ENCODE results near the gene TMEM187. TPM values are rescaled to one million over a fixed set of nuclear protein-coding genes. Genes with fewer than 3 reads are reported as not detected.
A peak's percentile ranks its signal among the peaks of the same experiment; 100 is the strongest.

The TMEM187 gene
- polyA plus RNA-seq, 2 of the 4 experiments (the other 2 are of a cell fraction) = 7.8 to 10.6 TPM

DNA sequence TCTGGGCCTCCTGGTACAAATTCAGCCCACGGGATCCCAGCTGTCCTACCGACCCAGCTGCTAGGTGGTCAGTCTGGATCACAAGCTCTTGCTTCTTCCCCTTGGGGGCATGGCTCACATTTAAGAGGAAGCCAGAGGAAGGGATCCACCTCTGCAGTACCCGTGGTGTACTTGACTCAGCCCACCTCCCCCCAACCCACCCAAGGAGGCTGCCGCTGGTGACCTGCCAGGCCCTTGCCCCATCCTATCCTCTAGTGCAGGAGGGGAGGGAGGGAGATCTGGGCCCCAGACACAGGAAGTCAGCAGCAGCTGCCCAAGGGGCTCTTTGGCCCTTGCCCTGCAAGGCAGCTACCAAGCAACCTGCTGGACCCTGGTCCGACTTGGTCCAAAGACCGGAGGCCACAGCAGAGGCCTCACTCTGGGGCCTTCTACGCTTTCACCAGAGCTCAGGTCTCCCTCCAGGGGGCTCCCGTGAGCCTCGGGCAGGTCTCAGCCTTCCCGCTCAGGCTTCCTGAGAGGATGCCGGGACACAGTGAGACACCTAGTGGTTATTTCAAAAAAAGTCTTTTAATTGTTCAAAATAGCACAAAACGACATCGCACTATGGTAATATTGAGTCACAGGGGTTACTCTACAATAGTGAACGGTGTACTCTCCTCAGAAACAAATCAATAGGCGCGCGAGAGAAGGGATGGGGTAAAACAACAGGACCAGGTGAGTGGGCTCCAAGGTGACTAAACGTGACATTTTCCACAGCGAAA, 25.4 kb upstream of the TMEM187 start (continued):
- peak; percentile 66; the same call in 1 of the 2 replicates for TF ChIP-seq POLR2AphosphoS2 (conservative IDR thresholded peaks at IDR 0.05; ENCODE audit: low read length)
- no peak for TF ChIP-seq TFCP2L1 (CRISPR knock-in tag; IDR thresholded peaks at IDR 0.05)
- TF ChIP-seq EHMT2 (IDR thresholded peaks at IDR 0.05; ENCODE audit: low read depth) = no peak
- no peak for TF ChIP-seq CEBPB (IDR thresholded peaks at IDR 0.05)
- TF ChIP-seq SREBF2 (IDR thresholded peaks at IDR 0.05) = no peak
- no peak for TF ChIP-seq RNF2 (IDR thresholded peaks at IDR 0.05; ENCODE audit: borderline replicate concordance, low read depth)
- TF ChIP-seq HDAC2 (IDR thresholded peaks at IDR 0.05) = no peak
- TF ChIP-seq BHLHE40 (IDR thresholded peaks at IDR 0.05; ENCODE audit: low read depth, low read length) = no peak
- TF ChIP-seq, protein P1, sequence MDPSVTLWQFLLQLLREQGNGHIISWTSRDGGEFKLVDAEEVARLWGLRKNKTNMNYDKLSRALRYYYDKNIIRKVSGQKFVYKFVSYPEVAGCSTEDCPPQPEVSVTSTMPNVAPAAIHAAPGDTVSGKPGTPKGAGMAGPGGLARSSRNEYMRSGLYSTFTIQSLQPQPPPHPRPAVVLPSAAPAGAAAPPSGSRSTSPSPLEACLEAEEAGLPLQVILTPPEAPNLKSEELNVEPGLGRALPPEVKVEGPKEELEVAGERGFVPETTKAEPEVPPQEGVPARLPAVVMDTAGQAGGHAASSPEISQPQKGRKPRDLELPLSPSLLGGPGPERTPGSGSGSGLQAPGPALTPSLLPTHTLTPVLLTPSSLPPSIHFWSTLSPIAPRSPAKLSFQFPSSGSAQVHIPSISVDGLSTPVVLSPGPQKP (IDR thresholded peaks at IDR 0.05; ENCODE audit: low read depth, low read length) = no peak
- TF ChIP-seq, protein P2, sequence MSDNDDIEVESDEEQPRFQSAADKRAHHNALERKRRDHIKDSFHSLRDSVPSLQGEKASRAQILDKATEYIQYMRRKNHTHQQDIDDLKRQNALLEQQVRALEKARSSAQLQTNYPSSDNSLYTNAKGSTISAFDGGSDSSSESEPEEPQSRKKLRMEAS (IDR thresholded peaks at IDR 0.05) = peak; percentile 53
- TF ChIP-seq ZFP36 (IDR thresholded peaks at IDR 0.05; ENCODE audit: borderline replicate concordance, partially characterized antibody) = no peak
- no peak for TF ChIP-seq KDM1A (IDR thresholded peaks at IDR 0.05; ENCODE audit: low read depth)
- TF ChIP-seq, protein P3, sequence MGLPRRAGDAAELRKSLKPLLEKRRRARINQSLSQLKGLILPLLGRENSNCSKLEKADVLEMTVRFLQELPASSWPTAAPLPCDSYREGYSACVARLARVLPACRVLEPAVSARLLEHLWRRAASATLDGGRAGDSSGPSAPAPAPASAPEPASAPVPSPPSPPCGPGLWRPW (IDR thresholded peaks at IDR 0.05) = no peak
- TF ChIP-seq TP53 (CRISPR knock-in tag; IDR thresholded peaks at IDR 0.05) = no peak
- no peak for TF ChIP-seq CHD2 (IDR thresholded peaks at IDR 0.05; ENCODE audit: low read length, partially characterized antibody)
- TF ChIP-seq POLR2A (IDR thresholded peaks at IDR 0.05; ENCODE audit: low read length) = no peak
- TF ChIP-seq ZSCAN20 (CRISPR knock-in tag; IDR thresholded peaks at IDR 0.05) = no peak
- TF ChIP-seq NR3C1 (IDR thresholded peaks at IDR 0.05) = no peak
- no peak for TF ChIP-seq GATA3 (IDR thresholded peaks at IDR 0.05; ENCODE audit: borderline replicate concordance)
- TF ChIP-seq MAZ (IDR thresholded peaks at IDR 0.05; ENCODE audit: borderline replicate concordance, low read depth, low read length) = no peak
- no peak for TF ChIP-seq HOXB13 (CRISPR knock-in tag; IDR thresholded peaks at IDR 0.05; ENCODE audit: low read depth)
- TF ChIP-seq FOXS1 (CRISPR knock-in tag; IDR thresholded peaks at IDR 0.05) = no peak
- no peak for TF ChIP-seq HOXB5 (CRISPR knock-in tag; IDR thresholded peaks at IDR 0.05)

DNA sequence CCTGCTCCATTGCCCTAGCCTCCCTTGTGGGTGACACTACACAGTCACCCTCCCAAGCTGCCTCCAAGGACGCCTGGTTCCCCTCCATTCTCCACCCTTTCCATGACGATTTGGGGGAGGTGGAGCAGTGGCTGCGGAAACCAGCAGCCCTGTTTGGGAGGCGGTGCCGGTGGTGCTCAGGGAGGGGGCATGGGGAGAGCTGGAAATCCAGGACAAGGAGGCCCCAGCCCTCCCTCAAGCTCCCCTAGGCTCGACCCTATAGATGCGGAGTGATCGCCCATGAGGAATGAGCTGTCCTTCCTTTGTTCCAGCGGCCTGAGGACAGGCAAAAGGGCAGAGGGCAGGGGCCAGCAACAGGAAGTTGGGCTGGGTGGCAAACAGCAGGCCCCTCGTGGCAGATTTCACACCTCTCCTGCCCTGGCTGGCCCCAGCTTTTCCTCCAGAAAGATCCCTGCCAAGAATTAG, 24.5 kb upstream of the TMEM187 start:
- 69% methylated on average over 10 of the region's 10 CpGs for WGBS (ENCODE audit: missing lambda C conversion rate)
- peak in 1 of 2 experiments; percentile 2; a peak in 2 of 6 replicates for ATAC-seq
- H3K9me3 ChIP-seq = no peaks in the 10 kb centered on the region
- DNase-seq (ENCODE audit: low read depth in 1 of 2, low spot score in 1 of 2) = no peak
- ChIA-PET POLR2A (no interaction called here), CTCF (interaction anchor here (0.7 to 17.9 kb wide), 16 partner anchors 8 to 1006 kb away, joined by 3 to 363 read pairs (median 6); partner anchors contain the start of genes ARHGAP4, NAA10 and PLXNB3)
- H3K4me3 ChIP-seq = no peak overlapping the region
- TF ChIP-seq, protein P2 (IDR thresholded peaks at IDR 0.05) = no peak
- TF ChIP-seq ESRRA (IDR thresholded peaks at IDR 0.05; ENCODE audit: borderline replicate concordance, low read length) (no peak), MYC (IDR thresholded peaks at IDR 0.05; ENCODE audit: borderline replicate concordance, low read length) (no peak), NPAS2 (CRISPR knock-in tag; IDR thresholded peaks at IDR 0.05; ENCODE audit: borderline replicate concordance) (no peak), ZNF302 (CRISPR knock-in tag; IDR thresholded peaks at IDR 0.05) (no peak)
- H3K4me2 ChIP-seq = no peak overlapping the region
- peaks cover 3% of the 10 kb centered on the region; the same call in 1 of the 3 replicates for H3K4me1 ChIP-seq
- H3K27ac ChIP-seq = no peak overlapping the region
- no peak for FAIRE-seq

Data from A549 (cell line).